Ovary (tissue), 3 donors: ENCODE results near the gene HPCA.

Experiments used
- CTCF ChIP-seq, 3 donors: fragments of 450-650 bp in 2 of 3; fragments of 200-600 bp in 1 of 3; IDR thresholded peaks; one replicate each; pipeline versions ENCODE4 v1.5.1 to v1.8.0; 2016 to 2022; ENCODE audit warnings: antibody characterized with exemption in 3 of 3, mild to moderate bottlenecking in 1 of 3
- EP300 ChIP-seq: sonication (generic); formaldehyde crosslinking; IDR thresholded peaks from one replicate; pipeline ENCODE4 v1.6.1; 2017; ENCODE audit warnings: antibody characterized with exemption
- POLR2A ChIP-seq: fragments of 450-650 bp; IDR thresholded peaks from one replicate; pipeline ENCODE4 v1.6.1; 2017; ENCODE audit warnings: antibody characterized with exemption, mild to moderate bottlenecking, moderate library complexity
- donor health status: DM: no; HTN: no; CAD: no.

- TF ChIP-seq CTCF (IDR thresholded peaks at IDR 0.05) (no peak), EP300 (no peak), POLR2A (no peak)
These were observed 14.2 kb upstream of the HPCA start for GRCh38 chr1:32872192-32872460.
